K562 (cell line): ENCODE measurements around the gene MAML3. TPM values are rescaled to one million over a fixed set of nuclear protein-coding genes. Genes with fewer than 3 reads are reported as not detected.

Experiments used
- ATAC-seq: fragments of 200-7000 bp; cut with Tn5 transposase; 3 replicates; pipeline ENCODE4 v1.9.1; 2020; ENCODE audit warnings: moderate library complexity
- BruUV-seq: library from RNA; stranded (reverse); fragments of 400-500 nt; replicated peaks from 2 replicates; lab custom pipeline; 2021; lab: Mats Ljungman, UMichigan
- CTCF ChIA-PET: fragments of 300-600 bp; formaldehyde crosslinking; extraction: SDS; loops from one replicate; lab custom pipeline; 2021; ENCODE audit warnings: low intra/inter-chr PET ratio; lab: Yijun Ruan, JAX
- POLR2A ChIA-PET: fragments of 300-600, 350-650 bp; sonication (Branson Sonifier 250); formaldehyde crosslinking; extraction: SDS; loops from one replicate; lab custom pipeline; 2021; ENCODE audit warnings: antibody characterized with exemption, inconsistent platforms; lab: Yijun Ruan, JAX
- DNase-seq, 4 experiments: peaks; one replicate each; pipeline versions ENCODE4 v3.0.0 to v3.0.0-alpha.2; 2011 to 2018; ENCODE audit warnings: low spot score in 3 of 4, mixed read lengths in 3 of 4; ENCODE audit errors: extremely low read depth in 1 of 4
- FAIRE-seq: peaks from 2 replicates; lab custom pipeline; 2011; peaks lifted over from hg19 to GRCh38; lab: Jason Lieb, UNC
- H2AFZ ChIP-seq: 2 replicates; pipeline ENCODE4 v1.6.0; 2011; ENCODE audit warnings: low read depth, low read length, control low read depth, inconsistent platforms
- H3K27ac ChIP-seq: fragments of 200-600 bp; 3 replicates; pipeline ENCODE4 v1.8.0; 2011; ENCODE audit warnings: low read depth, mild to moderate bottlenecking, control low read depth, inconsistent platforms, low read length, moderate library complexity, mixed read lengths; ENCODE audit errors: extremely low read depth
- H3K27me3 ChIP-seq, 2 experiments: fragments of 300-600 bp in 1 of 2; 2 replicates in 1 of 2; 3 replicates in 1 of 2; pipeline versions ENCODE4 v1.6.0 to v1.8.0; 2011; ENCODE audit warnings: inconsistent platforms in 2 of 2, low read length in 2 of 2, mild to moderate bottlenecking in 1 of 2, mixed read lengths in 1 of 2, moderate library complexity in 1 of 2; ENCODE audit not compliant: control insufficient read depth in 2 of 2, insufficient read depth in 2 of 2
- H3K36me3 ChIP-seq: fragments of 300-600 bp; 3 replicates; pipeline ENCODE4 v1.8.0; 2011; ENCODE audit warnings: mild to moderate bottlenecking, low read length, inconsistent platforms; ENCODE audit not compliant: control insufficient read depth, insufficient read depth
- H3K4me1 ChIP-seq, 2 experiments: fragments of 200-600 bp in 1 of 2; replicated peaks in 1 of 2; 2 replicates in 1 of 2; 3 replicates in 1 of 2; pipeline versions ENCODE4 v1.5.1 to v1.8.0; 2011; ENCODE audit warnings: inconsistent platforms in 2 of 2, low read length in 2 of 2, mild to moderate bottlenecking in 1 of 2, mixed read lengths in 1 of 2, moderate library complexity in 1 of 2; ENCODE audit not compliant: control insufficient read depth in 2 of 2, insufficient read depth in 2 of 2
- H3K4me2 ChIP-seq: 2 replicates; pipeline ENCODE4 v1.6.1; 2011; ENCODE audit warnings: low read length, control low read depth, inconsistent platforms, mixed read lengths; ENCODE audit not compliant: insufficient read depth
- H3K4me3 ChIP-seq: fragments of 200-600 bp; sonication (generic), shearing (Covaris generic); 2 replicates; pipeline ENCODE4 v1.5.1; 2016; ENCODE audit warnings: control low read depth, inconsistent platforms
- H3K79me2 ChIP-seq: fragments of 200-600 bp; 3 replicates; pipeline ENCODE4 v1.8.0; 2011; ENCODE audit warnings: low read length, inconsistent platforms; ENCODE audit not compliant: control insufficient read depth, insufficient read depth
- H3K9ac ChIP-seq, 2 experiments: 2 replicates each; pipeline versions ENCODE4 v1.6.0 to v1.6.1; 2011; ENCODE audit warnings: low read depth in 2 of 2, low read length in 2 of 2, control low read depth in 1 of 2, inconsistent platforms in 1 of 2, mild to moderate bottlenecking in 1 of 2, mixed read lengths in 1 of 2; ENCODE audit not compliant: insufficient read depth in 1 of 2
- H3K9me1 ChIP-seq: one replicate; pipeline ENCODE4 v1.6.0; 2011; ENCODE audit warnings: inconsistent platforms, mild to moderate bottlenecking, low read length, moderate library complexity; ENCODE audit not compliant: control insufficient read depth, insufficient read depth
- H3K9me3 ChIP-seq: replicated peaks from 2 replicates; pipeline ENCODE4 v1.5.1; 2011; ENCODE audit warnings: low read depth, low read length, inconsistent platforms; ENCODE audit not compliant: control insufficient read depth, insufficient read depth
- H4K20me1 ChIP-seq: replicated peaks from 2 replicates; pipeline ENCODE4 v1.6.1; 2011; ENCODE audit warnings: low read length, inconsistent platforms, mixed read lengths; ENCODE audit not compliant: control insufficient read depth, insufficient read depth
- CSDE1 ChIP-seq, 2 experiments: fragments of 450-650 bp; IDR thresholded peaks; 2 replicates each; pipeline ENCODE4 v1.6.1; 2016; ENCODE audit warnings: mild to moderate bottlenecking in 1 of 2
- GATA2 ChIP-seq: sonication (generic); formaldehyde crosslinking; IDR thresholded peaks from 2 replicates; pipeline ENCODE4 v1.4.0; 2020; ENCODE audit warnings: mild to moderate bottlenecking, missing genetic modification reagents
- NRF1 ChIP-seq, 2 experiments: fragments of 450-650 bp; IDR thresholded peaks in 1 of 2; conservative IDR thresholded peaks in 1 of 2; 2 replicates each; pipeline ENCODE4 v1.6.1; 2014; ENCODE audit warnings: mild to moderate bottlenecking in 2 of 2
- POLR2AphosphoS2 ChIP-seq: IDR thresholded peaks from 2 replicates; pipeline ENCODE4 v1.6.1; 2012; ENCODE audit warnings: low read length, improper control_type of control experiment
- POLR3A ChIP-seq: IDR thresholded peaks from 2 replicates; pipeline ENCODE4 v1.6.1; 2011; ENCODE audit warnings: borderline replicate concordance, mild to moderate bottlenecking, moderate library complexity; ENCODE audit not compliant: insufficient read length, insufficient read depth; ENCODE audit errors: extremely low read depth
- RAD51 ChIP-seq: fragments of 450-650 bp; IDR thresholded peaks from 2 replicates; pipeline ENCODE4 v1.7.1; 2016; ENCODE audit warnings: low read depth, mild to moderate bottlenecking, borderline replicate concordance
- SMARCC2 ChIP-seq: fragments of 450-650 bp; IDR thresholded peaks from 2 replicates; pipeline ENCODE4 v1.6.1; 2017; ENCODE audit warnings: antibody characterized with exemption, moderate library complexity, mild to moderate bottlenecking, low read depth
- SNRNP70 ChIP-seq: fragments of 200-400 bp; formaldehyde crosslinking; optimal IDR thresholded peaks from 2 replicates; pipeline ENCODE3; 2017; ENCODE audit warnings: low read depth, low read length
- ZHX1 ChIP-seq: fragments of 150-350 bp; conservative IDR thresholded peaks from 2 replicates; pipeline ENCODE4 v1.6.1; 2014; ENCODE audit warnings: low read length
- ZNF41 ChIP-seq: fragments of 250-450 bp; sonication (Bioruptor Pico); conservative IDR thresholded peaks from 2 replicates; pipeline ENCODE4 v1.4.0; 2020; ENCODE audit warnings: mild to moderate bottlenecking
- WGBS: fragments of 100-300 bp; shearing (Covaris generic); methylation state at CpG from one replicate; pipeline ENCODE4 v1.1.6; 2016; ENCODE audit warnings: low coverage, mixed read lengths; ENCODE audit not compliant: insufficient coverage; ENCODE audit errors: missing lambda C conversion rate; 5-methylcytosine and 5-hydroxymethylcytosine counted together
- in situ Hi-C: fragments of 300-500 bp; cut with MboI; formaldehyde crosslinking; loops from 4 replicates; pipeline ENCODE4 v1.15.0; 2018; ENCODE audit warnings: inconsistent platforms, mixed read lengths
- intact Hi-C: fragments of 100-400 bp; cut with micrococcal nuclease; formaldehyde crosslinking; loops from 2 replicates; pipeline ENCODE4 v1.14.2; 2022
- polyA plus RNA-seq, 8 experiments: library from polyadenylated mRNA; depleted of rRNA in 4 of 8; stranded (reverse) in 5 of 8; unstranded in 3 of 8; fragments of >200 nt; fragmentation: Nextera tagmentation in 2 of 8; fragmentation: Illumina TruSeq in 1 of 8; extraction: Ambion mirVana in 2 of 8; extraction: Trizol in 1 of 8; gene quantifications; 2 replicates each; pipeline versions ENCODE4 v1.2.1 to v1.2.3, GENCODE V29; 2011 to 2014; ENCODE audit warnings: inconsistent platforms in 1 of 8, missing spikeins in 1 of 8
- total RNA-seq, 7 experiments: library from RNA; depleted of rRNA in 6 of 7; stranded (reverse); fragments of >200 nt in 6 of 7; fragmentation: Illumina TruSeq in 2 of 7; extraction: Trizol in 2 of 7; gene quantifications; 2 replicates each; pipeline versions ENCODE4 v1.2.1 to v1.2.3, GENCODE V29; 2011 to 2021; ENCODE audit warnings: low replicate concordance in 1 of 7
- TF ChIP-seq, protein P1 (sequence below): fragments of 200-800 bp; sonication (Bioruptor generic); IDR thresholded peaks from 2 replicates; pipeline ENCODE4 v1.6.1; 2016; ENCODE audit warnings: missing genetic modification characterization, missing compliant biosample characterization
- TF ChIP-seq, protein P2 (sequence below): fragments of 250-450 bp; sonication (Bioruptor Pico); IDR thresholded peaks from 2 replicates; pipeline ENCODE4 v1.5.1; 2021; ENCODE audit warnings: mild to moderate bottlenecking
- TF ChIP-seq, protein P3 (sequence below): fragments of 450-650 bp; IDR thresholded peaks from 2 replicates; pipeline ENCODE4 v1.6.1; 2016; ENCODE audit warnings: missing biosample characterization, missing genetic modification characterization

MAML3 gene
- total and polyA plus RNA-seq, 9 of the 15 experiments (the other 6 are each of a cell fraction or from before 2014, with no cell fraction given) = 0.01 to 0.55 (median 0.25) TPM

- no peak for DNase-seq
- Histone ChIP-seq H3K9ac (no peak overlapping the region), H4K20me1 (no peaks in the 10 kb centered on the region), H3K27me3 (peaks cover 0 to 10% of the 10 kb centered on the region in 2 experiments; a peak in 3 of 5 replicates), H3K9me1 (no peaks in the 10 kb centered on the region), H3K79me2 (no peaks in the 10 kb centered on the region), H3K4me3 (no peak overlapping the region), H3K4me1 (no peaks in the 10 kb centered on the region; a peak in 1 of 5 replicates), H3K36me3 (no peaks in the 10 kb centered on the region), H3K27ac (no peak overlapping the region), H3K9me3 (no peaks in the 10 kb centered on the region), H2AFZ (no peak overlapping the region), H3K4me2 (no peak overlapping the region)
- BruUV-seq = no TSS peak
- intact Hi-C loops (no loop called here), in situ Hi-C loops (no loop called here)
- 0% methylated on average over 1 of the region's 1 CpG for WGBS
- ChIA-PET POLR2A (no interaction called here), CTCF (no interaction called here)
- ATAC-seq = no peak
- no peak for FAIRE-seq
- TF ChIP-seq, protein P1, sequence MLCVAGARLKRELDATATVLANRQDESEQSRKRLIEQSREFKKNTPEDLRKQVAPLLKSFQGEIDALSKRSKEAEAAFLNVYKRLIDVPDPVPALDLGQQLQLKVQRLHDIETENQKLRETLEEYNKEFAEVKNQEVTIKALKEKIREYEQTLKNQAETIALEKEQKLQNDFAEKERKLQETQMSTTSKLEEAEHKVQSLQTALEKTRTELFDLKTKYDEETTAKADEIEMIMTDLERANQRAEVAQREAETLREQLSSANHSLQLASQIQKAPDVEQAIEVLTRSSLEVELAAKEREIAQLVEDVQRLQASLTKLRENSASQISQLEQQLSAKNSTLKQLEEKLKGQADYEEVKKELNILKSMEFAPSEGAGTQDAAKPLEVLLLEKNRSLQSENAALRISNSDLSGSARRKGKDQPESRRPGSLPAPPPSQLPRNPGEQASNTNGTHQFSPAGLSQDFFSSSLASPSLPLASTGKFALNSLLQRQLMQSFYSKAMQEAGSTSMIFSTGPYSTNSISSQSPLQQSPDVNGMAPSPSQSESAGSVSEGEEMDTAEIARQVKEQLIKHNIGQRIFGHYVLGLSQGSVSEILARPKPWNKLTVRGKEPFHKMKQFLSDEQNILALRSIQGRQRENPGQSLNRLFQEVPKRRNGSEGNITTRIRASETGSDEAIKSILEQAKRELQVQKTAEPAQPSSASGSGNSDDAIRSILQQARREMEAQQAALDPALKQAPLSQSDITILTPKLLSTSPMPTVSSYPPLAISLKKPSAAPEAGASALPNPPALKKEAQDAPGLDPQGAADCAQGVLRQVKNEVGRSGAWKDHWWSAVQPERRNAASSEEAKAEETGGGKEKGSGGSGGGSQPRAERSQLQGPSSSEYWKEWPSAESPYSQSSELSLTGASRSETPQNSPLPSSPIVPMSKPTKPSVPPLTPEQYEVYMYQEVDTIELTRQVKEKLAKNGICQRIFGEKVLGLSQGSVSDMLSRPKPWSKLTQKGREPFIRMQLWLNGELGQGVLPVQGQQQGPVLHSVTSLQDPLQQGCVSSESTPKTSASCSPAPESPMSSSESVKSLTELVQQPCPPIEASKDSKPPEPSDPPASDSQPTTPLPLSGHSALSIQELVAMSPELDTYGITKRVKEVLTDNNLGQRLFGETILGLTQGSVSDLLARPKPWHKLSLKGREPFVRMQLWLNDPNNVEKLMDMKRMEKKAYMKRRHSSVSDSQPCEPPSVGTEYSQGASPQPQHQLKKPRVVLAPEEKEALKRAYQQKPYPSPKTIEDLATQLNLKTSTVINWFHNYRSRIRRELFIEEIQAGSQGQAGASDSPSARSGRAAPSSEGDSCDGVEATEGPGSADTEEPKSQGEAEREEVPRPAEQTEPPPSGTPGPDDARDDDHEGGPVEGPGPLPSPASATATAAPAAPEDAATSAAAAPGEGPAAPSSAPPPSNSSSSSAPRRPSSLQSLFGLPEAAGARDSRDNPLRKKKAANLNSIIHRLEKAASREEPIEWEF = no peak
- no peak for TF ChIP-seq POLR2AphosphoS2
- TF ChIP-seq RAD51 = no peak
- TF ChIP-seq GATA2 = no peak
- TF ChIP-seq SMARCC2 = no peak
- no peak for TF ChIP-seq ZNF41
- TF ChIP-seq, protein P2, sequence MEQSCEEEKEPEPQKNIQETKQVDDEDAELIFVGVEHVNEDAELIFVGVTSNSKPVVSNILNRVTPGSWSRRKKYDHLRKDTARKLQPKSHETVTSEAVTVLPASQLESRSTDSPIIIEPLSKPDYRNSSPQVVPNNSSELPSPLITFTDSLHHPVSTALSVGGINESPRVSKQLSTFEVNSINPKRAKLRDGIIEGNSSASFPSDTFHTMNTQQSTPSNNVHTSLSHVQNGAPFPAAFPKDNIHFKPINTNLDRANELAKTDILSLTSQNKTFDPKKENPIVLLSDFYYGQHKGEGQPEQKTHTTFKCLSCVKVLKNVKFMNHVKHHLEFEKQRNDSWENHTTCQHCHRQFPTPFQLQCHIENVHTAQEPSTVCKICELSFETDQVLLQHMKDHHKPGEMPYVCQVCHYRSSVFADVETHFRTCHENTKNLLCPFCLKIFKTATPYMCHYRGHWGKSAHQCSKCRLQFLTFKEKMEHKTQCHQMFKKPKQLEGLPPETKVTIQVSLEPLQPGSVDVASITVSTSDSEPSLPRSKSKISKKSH = no peak
- TF ChIP-seq POLR3A = no peak
- no peak for TF ChIP-seq CSDE1 (IDR thresholded peaks at IDR 0.05)
- TF ChIP-seq NRF1 (conservative IDR thresholded peaks at IDR 0.05 in 1 of 2, IDR thresholded peaks at IDR 0.05 in 1 of 2) = no peak
- TF ChIP-seq ZHX1 = no peak
- TF ChIP-seq SNRNP70 = no peak
- TF ChIP-seq, protein P3, sequence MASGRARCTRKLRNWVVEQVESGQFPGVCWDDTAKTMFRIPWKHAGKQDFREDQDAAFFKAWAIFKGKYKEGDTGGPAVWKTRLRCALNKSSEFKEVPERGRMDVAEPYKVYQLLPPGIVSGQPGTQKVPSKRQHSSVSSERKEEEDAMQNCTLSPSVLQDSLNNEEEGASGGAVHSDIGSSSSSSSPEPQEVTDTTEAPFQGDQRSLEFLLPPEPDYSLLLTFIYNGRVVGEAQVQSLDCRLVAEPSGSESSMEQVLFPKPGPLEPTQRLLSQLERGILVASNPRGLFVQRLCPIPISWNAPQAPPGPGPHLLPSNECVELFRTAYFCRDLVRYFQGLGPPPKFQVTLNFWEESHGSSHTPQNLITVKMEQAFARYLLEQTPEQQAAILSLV (tag) = no peak
Observed at GRCh38 chr4:139846766-139847165, 307.2 kb downstream of the MAML3 start.
